Muscle of leg (tissue), 11 donors: ENCODE data around the gene S1PR2. TPM values are rescaled to one million over a fixed set of nuclear protein-coding genes. Genes with fewer than 3 reads are reported as not detected.
"Not testable (repeated sequence)": the region's sequence is repeated elsewhere in the genome, so short reads cannot be mapped to it uniquely, and the experiment has no call there.

Experiments
- DNase-seq: peaks from one replicate; pipeline ENCODE4 v3.0.0; 2013
- H3K27ac ChIP-seq: one replicate; pipeline ENCODE4 v1.5.1; 2013; ENCODE audit warnings: mild to moderate bottlenecking, low read length, control low read depth
- H3K27me3 ChIP-seq: one replicate; pipeline ENCODE4 v1.6.1; 2013; ENCODE audit warnings: low read length; ENCODE audit not compliant: control insufficient read depth, insufficient read depth
- H3K36me3 ChIP-seq: one replicate; pipeline ENCODE4 v1.6.1; 2013; ENCODE audit warnings: low read length; ENCODE audit not compliant: control insufficient read depth, insufficient read depth
- H3K4me1 ChIP-seq: one replicate; pipeline ENCODE4 v1.6.1; 2013; ENCODE audit warnings: low read length; ENCODE audit not compliant: control insufficient read depth, insufficient read depth
- H3K4me3 ChIP-seq: one replicate; pipeline ENCODE4 v1.5.1; 2013; ENCODE audit warnings: low read length, control low read depth
- H3K9me3 ChIP-seq: replicated peaks from 2 replicates; pipeline ENCODE4 v1.6.1; 2013; ENCODE audit warnings: low read depth, low read length; ENCODE audit not compliant: control insufficient read depth
- WGBS: methylation state at CpG from one replicate; pipeline ENCODE4 v1.1.5; 2013; ENCODE audit warnings: missing lambda C conversion rate; ENCODE audit not compliant: insufficient coverage; 5-methylcytosine and 5-hydroxymethylcytosine counted together
- polyA plus RNA-seq, 8 donors: library from polyadenylated mRNA; unstranded; fragments of 120-200 nt; gene quantifications; one replicate each; pipeline versions ENCODE4 v1.2.1 to v1.2.3, GENCODE V29; 2013; ENCODE audit warnings: inconsistent platforms in 1 of 8, low replicate concordance in 1 of 8; ENCODE audit not compliant: insufficient read length in 8 of 8, insufficient read depth in 1 of 8
- total RNA-seq: library from RNA; stranded (reverse); fragments of 120-200 nt; gene quantifications from one replicate; pipeline ENCODE4 v1.2.4, GENCODE V29; 2013

Gene S1PR2
- total and polyA plus RNA-seq, 9 donors, result 9.3 to 18.8 (median 12.8) TPM

DNA sequence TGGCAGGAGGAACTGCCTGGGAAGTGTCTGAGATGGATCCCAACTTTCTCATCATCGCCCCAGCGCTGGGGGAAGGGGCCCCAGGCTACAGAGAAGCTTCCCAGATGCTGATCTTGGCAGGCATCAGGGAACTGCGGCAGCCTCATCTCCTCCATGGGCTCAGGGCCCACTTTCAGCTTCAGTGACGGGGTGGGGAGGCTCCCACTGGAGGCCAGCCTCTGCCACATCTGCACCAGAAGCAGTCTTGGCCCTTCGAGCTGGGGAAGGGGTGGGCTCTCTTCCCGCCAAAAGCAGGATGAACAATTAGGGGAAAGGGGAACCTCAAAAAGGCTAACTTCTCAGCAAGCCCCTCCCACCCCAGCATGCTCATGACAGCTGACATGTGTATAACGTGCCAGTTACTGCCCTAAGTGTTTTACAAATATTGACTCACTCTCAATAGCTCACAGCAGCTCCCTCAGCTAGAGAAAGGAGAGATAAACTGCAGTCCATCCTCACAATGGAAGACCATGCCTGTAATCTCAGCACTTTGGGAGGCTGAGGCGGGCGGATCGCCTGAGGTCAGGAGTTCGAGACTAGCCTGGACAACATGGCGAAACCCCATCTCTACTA lies 7.1 kb upstream of the S1PR2 start:
- Histone ChIP-seq H3K27ac (peak overlapping the region; percentile 79), H3K36me3 (no peaks in the 10 kb centered on the region), H3K4me1 (peaks cover 27% of the 10 kb centered on the region), H3K9me3 (no peaks in the 10 kb centered on the region), H3K27me3 (no peaks in the 10 kb centered on the region), H3K4me3 (no peak overlapping the region)
- WGBS, result 45% methylated on average over 4 of the region's 12 CpGs
- peak; percentile 98 for DNase-seq

DNA sequence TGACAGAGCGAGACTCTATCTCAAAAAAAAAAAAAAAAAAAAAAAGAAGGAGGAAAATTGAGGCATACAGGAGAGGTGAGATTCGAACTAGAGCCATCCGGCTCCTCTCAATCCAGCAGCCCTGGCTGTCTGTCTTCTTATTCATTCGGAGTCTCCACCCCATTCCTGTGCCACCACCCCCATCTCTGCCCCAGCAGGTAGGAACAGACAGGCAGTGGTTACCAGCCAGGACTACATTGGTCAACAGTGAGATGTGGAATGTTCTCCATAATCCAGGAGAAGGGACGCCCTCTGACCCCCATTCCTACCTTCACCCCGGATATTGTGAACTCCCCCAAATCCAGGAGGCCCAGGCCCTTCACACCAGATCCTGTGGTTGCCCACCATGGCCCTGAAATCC lies 6.6 kb upstream of the S1PR2 start:
- Histone ChIP-seq H3K4me3 (no peak overlapping the region), H3K27ac (peak overlapping the region; percentile 79), H3K36me3 (no peaks in the 10 kb centered on the region), H3K27me3 (no peaks in the 10 kb centered on the region), H3K4me1 (peaks cover 27% of the 10 kb centered on the region), H3K9me3 (no peaks in the 10 kb centered on the region)
- no CpG with 5 or more reads among the region's 6 CpGs for WGBS
- DNase-seq, result no peak

DNA sequence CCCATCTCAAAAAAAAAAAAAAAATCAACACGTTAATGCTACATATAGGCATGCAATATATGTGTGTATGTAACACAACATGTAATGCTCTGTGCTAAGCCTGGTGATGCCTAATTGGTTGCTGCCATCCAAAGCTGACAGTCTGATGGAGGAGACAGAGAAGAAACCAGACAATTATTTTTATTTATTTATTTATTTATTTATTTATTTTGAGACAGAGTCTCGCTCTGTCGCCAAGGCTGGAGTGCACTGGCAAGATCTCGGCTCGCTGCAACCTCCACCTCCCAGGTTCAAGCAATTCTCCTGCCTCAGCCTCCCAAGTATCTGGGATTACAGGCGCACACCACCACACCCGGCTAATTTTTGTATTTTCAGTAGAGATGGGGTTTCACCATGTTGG lies 4.3 kb upstream of the S1PR2 start:
- not testable (repeated sequence) for H3K4me3 ChIP-seq, H3K9me3 ChIP-seq, DNase-seq, H3K27me3 ChIP-seq, H3K36me3 ChIP-seq
- H3K27ac ChIP-seq, result peak overlapping the region; percentile 92
- peaks cover 36% of the 10 kb centered on the region for H3K4me1 ChIP-seq
- no CpG with 5 or more reads among the region's 7 CpGs for WGBS

DNA sequence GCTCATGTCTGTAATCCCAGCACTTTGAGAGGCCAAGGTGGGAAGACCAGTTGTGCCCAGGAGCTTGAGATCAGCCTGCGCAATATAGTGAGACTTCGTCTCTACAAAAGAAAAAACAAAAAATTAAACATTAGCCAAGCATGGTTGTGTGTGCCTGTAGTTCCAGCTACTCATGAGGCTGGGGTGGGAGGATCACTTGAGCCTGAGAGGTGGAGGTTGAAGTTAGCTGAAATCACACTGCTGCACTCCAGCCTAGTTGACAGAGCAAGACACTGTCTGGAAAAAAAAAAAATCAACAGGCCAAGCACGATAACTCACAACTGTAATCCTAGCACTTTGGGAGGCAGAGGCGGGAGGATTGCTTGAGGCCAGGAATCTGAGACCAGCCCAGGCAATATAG lies 3.9 kb upstream of the S1PR2 start:
- Histone ChIP-seq H3K36me3 (no peaks in the 10 kb centered on the region), H3K4me1 (peaks cover 41% of the 10 kb centered on the region), H3K9me3 (no peaks in the 10 kb centered on the region), H3K27ac (peak overlapping the region; percentile 1), H3K27me3 (no peaks in the 10 kb centered on the region), H3K4me3 (no peak overlapping the region)
- WGBS, result no CpG with 5 or more reads among the region's 4 CpGs
- DNase-seq, result no peak

DNA sequence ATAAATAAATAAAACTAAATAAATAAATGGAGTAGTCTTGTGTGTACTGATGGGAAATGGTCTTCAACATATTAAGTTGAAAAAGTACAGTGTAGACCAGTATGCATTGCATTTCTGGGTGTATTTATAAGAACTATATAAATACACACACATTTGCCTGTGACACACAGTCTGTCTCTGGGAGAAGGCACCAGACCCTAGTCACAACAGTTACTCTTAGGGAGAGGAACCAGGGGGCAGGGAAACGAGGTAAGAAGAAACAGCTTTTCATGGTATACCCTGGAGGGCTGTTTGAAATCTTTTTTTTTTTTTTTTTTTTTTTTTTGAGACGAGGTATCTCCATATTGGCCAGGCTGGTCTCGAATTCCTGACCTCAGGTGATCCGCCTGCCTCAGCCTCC lies 2.8 kb upstream of the S1PR2 start:
- WGBS, result no CpG with 5 or more reads among the region's 4 CpGs
- peaks cover 49% of the 10 kb centered on the region for H3K4me1 ChIP-seq

DNA sequence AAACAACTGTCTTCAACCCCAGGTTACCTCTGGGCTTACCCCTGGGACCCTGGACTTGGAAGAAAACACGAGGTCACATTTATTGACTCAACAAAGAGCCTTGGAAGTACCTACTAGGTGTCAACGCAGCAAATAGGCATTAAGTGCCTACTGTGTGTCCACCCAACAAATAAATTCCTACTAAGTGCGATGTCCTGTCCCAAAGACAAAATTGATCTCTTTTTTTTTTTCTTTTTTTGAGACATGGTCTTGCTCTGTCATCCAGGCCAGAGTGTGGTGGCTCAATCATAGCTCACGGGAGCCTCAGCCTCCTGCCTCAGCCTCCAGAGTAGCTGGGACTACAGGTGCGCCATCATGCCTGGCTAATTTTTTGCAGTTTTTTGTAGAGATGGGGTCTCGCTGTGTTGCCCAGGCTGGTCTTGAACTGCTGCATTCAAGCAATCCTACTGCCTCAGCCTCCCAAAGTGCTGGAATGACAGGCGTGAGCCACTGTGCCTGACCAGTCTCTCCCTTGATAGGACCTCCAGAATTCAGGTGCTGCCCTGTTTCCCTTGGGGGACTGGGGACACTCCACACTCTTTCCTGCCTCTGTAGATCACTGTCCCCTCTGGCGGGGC lies 589 bp upstream of the S1PR2 start:
- peak overlapping the region; percentile 91 for H3K4me3 ChIP-seq
- DNase-seq, result no peak
- peaks cover 2% of the 10 kb centered on the region for H3K36me3 ChIP-seq
- WGBS, result 48% methylated on average over 4 of the region's 8 CpGs
- no peaks in the 10 kb centered on the region for H3K27me3 ChIP-seq
- H3K9me3 ChIP-seq, result no peaks in the 10 kb centered on the region
- peak overlapping the region; percentile 91 for H3K27ac ChIP-seq
- peaks cover 50% of the 10 kb centered on the region for H3K4me1 ChIP-seq

More for the DNA sequence above, 2.8 kb upstream of the S1PR2 start:
- H3K36me3 ChIP-seq, result no peaks in the 10 kb centered on the region
- no peak overlapping the region for H3K4me3 ChIP-seq
- no peaks in the 10 kb centered on the region for H3K9me3 ChIP-seq
- no peaks in the 10 kb centered on the region for H3K27me3 ChIP-seq
- DNase-seq, result no peak
- no peak overlapping the region for H3K27ac ChIP-seq

DNA sequence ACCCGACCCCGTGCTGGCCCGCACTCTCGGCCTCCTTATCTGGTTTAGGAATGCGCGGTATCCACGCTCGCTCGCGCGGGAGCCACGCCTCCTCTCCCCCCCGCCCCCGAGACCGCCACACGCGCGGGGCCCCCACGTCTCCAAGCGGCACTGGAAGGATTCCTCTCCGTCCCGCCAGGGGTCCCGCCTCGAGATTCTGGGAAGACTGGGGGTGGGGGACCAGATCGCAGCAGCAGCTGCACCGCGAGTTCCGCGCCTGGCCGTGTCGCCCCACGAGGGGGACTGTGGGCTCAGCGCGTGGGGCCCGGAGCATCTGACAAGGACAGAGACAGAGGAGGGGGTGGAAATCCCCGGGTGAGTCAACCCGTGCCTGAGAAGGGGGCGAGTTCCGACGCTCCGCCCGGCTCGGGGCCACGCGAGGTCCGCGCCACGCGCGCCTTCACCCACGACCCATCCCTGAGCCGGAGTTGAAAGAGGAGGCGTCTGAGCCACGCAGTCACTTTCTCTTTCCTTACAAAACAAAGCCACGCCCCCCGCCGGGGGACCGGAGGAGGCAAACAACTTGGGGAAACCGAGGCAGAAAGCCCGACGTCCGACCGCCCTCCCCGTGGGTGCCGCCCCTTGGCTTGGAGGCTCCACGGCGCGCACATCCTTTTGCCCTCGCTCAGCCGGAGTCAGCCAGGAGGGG lies 814 bp downstream of the S1PR2 start:
- H3K27me3 ChIP-seq, result no peaks in the 10 kb centered on the region
- peaks cover 2% of the 10 kb centered on the region for H3K36me3 ChIP-seq
- no peaks in the 10 kb centered on the region for H3K9me3 ChIP-seq
- H3K4me3 ChIP-seq, result peak overlapping the region; percentile 91
- under 1% methylated on average over 42 of the region's 70 CpGs for WGBS
- peaks cover 51% of the 10 kb centered on the region for H3K4me1 ChIP-seq
- peak overlapping the region; percentile 91 for H3K27ac ChIP-seq
- peak; percentile 86 for DNase-seq

DNA sequence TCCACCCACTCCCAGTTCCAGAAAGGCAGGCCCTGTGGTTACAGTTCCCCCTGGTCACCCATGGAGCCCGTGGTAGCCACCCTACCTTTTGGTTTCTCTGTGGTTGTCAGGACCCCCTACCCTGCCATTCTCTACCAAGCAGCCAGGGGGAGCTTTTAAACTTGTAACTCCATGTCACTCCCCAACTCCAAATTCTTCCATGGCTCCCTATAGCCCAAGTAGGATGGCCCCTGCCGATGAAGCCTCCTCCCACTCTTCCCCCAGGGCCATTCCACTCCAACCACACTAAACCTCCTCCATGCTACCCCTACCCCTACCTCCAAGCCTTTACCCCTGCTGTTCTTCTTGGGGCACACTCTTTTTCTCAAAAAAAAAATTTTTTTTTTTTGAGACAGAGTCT lies 2.2 kb downstream of the S1PR2 start:
- 18% methylated on average over 2 of the region's 2 CpGs for WGBS
- Histone ChIP-seq H3K4me3 (no peak overlapping the region), H3K27ac (peak overlapping the region; percentile 67)

DNA sequence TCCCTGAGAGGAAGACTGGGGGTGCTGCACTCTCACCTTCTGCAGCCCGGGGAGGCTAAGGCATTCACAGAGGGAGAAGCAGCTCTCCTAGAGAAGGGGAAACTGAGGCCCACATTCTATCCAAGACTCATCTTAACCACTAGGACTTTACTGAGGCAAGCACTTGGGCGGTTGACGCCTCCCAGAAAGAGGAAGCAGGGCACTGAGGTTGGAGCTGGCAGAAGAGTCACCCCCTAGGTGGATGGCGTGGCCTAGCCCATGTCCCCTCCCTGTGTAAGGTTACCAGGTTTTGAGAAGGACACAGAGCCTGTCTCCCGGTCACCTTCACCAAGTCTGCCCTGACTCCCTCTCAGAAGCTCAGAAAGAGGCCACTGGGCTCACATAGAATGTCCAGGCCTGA lies 2.7 kb downstream of the S1PR2 start:
- no peak for DNase-seq
- Histone ChIP-seq H3K4me3 (no peak overlapping the region), H3K4me1 (peaks cover 51% of the 10 kb centered on the region)

More for the DNA sequence above, 2.2 kb downstream of the S1PR2 start:
- Histone ChIP-seq H3K27me3 (no peaks in the 10 kb centered on the region), H3K36me3 (peaks cover 9% of the 10 kb centered on the region), H3K4me1 (peaks cover 51% of the 10 kb centered on the region), H3K9me3 (no peaks in the 10 kb centered on the region)
- peak; percentile 79 for DNase-seq

More for the DNA sequence above, 2.7 kb downstream of the S1PR2 start:
- Histone ChIP-seq H3K27ac (peak overlapping the region; percentile 67), H3K9me3 (no peaks in the 10 kb centered on the region), H3K36me3 (peaks cover 12% of the 10 kb centered on the region), H3K27me3 (no peaks in the 10 kb centered on the region)
- 33% methylated on average over 3 of the region's 5 CpGs for WGBS
